Measurements from ENCODE around the gene TMEM106A.
"Not testable (repeated sequence)": the region's sequence is repeated elsewhere in the genome, so short reads cannot be mapped to it uniquely, and the experiment has no call there.

Gene TMEM106A

GRCh38 chr17:43215341-43215740 lies 3.7 kb downstream of the TMEM106A start:
- DNase-seq (ENCODE audit: low read depth in 2 of 2) = no peak

- DNase-seq (ENCODE audit: low read depth in 2 of 2) = no peak
Measured at GRCh38 chr17:43216369-43216761, 4.7 kb downstream of the TMEM106A start.

- DNase-seq (ENCODE audit: low read depth in 2 of 2) = no peak
Measured at GRCh38 chr17:43216762-43217613, 5.3 kb downstream of the TMEM106A start.

GRCh38 chr17:43217614-43218087 lies 6.0 kb downstream of the TMEM106A start:
- DNase-seq (ENCODE audit: low read depth in 2 of 2) = no peak

- no peak for DNase-seq (ENCODE audit: low read depth in 2 of 2)
Measured at GRCh38 chr17:43219001-43219400, 7.3 kb downstream of the TMEM106A start.

- no peak for DNase-seq (ENCODE audit: low read depth in 2 of 2)
Measured at GRCh38 chr17:43219746-43220380, 8.2 kb downstream of the TMEM106A start.

GRCh38 chr17:43220511-43221125 lies 8.9 kb downstream of the TMEM106A start:
- DNase-seq (ENCODE audit: low read depth in 2 of 2) = no peak

GRCh38 chr17:43224146-43224705 lies 12.6 kb downstream of the TMEM106A start:
- DNase-seq (ENCODE audit: low read depth in 2 of 2) = no peak

GRCh38 chr17:43226393-43226792 lies 14.7 kb downstream of the TMEM106A start:
- no peak for DNase-seq (ENCODE audit: low read depth in 2 of 2)

- not testable (repeated sequence) for DNase-seq (ENCODE audit: low read depth in 2 of 2)
Measured at GRCh38 chr17:43228020-43228782, 16.5 kb downstream of the TMEM106A start, which contains the start of gene CCDC200. Gene CCDC200, minus strand, starts transcription at chr17:43228623. Its CDS starts 69 bp downstream, at chr17:43228554.

GRCh38 chr17:43231205-43232020 lies 19.7 kb downstream of the TMEM106A start:
- DNase-seq (ENCODE audit: low read depth in 2 of 2) = not testable (repeated sequence)

GRCh38 chr17:43232021-43232699 lies 20.5 kb downstream of the TMEM106A start:
- not testable (repeated sequence) for DNase-seq (ENCODE audit: low read depth in 2 of 2)

GRCh38 chr17:43233263-43233662 lies 21.6 kb downstream of the TMEM106A start:
- not testable (repeated sequence) for DNase-seq (ENCODE audit: low read depth in 2 of 2)

- not testable (repeated sequence) for DNase-seq (ENCODE audit: low read depth in 2 of 2)
Measured at GRCh38 chr17:43233877-43234276, 22.2 kb downstream of the TMEM106A start, which contains the start of gene RNU2-1. Gene RNU2-1, minus strand, starts transcription at chr17:43233977.

- DNase-seq (ENCODE audit: low read depth in 2 of 2) = not testable (repeated sequence)
Measured at GRCh38 chr17:43239597-43239996, 27.9 kb downstream of the TMEM106A start.

- DNase-seq (ENCODE audit: low read depth in 2 of 2) = not testable (repeated sequence)
Measured at GRCh38 chr17:43240596-43241352, 29.1 kb downstream of the TMEM106A start.

- not testable (repeated sequence) for DNase-seq (ENCODE audit: low read depth in 2 of 2)
Measured at GRCh38 chr17:43246456-43246855, 34.8 kb downstream of the TMEM106A start.
